ENCODE measurements around the gene MAD1L1.
"Not testable (repeated sequence)": the region's sequence is repeated elsewhere in the genome, so short reads cannot be mapped to it uniquely, and the experiment has no call there.

The MAD1L1 gene

DNA sequence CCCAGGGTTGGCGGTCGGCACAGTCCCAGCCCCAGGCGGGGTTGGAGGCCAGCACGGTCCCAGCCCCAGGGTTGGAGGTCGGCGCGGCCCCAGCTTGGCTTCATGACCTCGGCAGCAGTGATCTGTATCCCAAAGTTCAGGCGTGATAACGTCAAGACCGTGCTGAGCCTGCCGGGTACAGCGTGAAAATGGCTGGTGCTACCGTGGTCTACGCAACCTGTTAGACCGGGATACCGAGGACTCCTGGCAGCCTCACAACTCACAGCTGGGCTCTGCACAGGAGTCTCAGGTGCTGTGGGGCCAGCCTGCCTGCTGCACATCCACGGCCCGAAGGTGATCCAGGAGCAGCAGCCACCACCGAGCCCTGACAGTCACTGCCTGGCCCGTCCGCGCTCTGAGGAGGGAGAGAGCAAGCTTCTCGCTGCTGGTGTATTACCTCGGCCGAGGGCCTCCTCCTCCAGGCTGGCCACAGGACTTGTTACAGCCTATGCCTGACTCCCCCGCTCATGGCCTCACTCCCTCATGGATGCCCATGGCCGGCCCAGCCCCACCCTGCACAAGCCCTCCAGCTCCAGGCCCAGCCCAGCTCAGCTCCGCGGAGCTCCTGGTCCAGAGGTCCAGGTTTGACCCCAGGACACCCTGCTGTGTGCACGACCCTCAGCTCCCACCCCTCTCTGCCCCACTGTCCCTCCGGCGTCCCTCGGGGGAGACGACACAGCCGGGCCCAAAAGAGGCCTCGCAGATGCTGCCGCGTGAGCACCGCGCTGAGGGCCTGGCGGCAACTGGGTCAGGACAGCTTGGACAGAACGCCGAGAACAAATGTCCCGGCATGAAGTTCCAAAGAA, 406.6 kb downstream of the MAD1L1 start:
- no peaks in the 10 kb centered on the region for H3K27me3 ChIP-seq
- TF ChIP-seq, protein P1, sequence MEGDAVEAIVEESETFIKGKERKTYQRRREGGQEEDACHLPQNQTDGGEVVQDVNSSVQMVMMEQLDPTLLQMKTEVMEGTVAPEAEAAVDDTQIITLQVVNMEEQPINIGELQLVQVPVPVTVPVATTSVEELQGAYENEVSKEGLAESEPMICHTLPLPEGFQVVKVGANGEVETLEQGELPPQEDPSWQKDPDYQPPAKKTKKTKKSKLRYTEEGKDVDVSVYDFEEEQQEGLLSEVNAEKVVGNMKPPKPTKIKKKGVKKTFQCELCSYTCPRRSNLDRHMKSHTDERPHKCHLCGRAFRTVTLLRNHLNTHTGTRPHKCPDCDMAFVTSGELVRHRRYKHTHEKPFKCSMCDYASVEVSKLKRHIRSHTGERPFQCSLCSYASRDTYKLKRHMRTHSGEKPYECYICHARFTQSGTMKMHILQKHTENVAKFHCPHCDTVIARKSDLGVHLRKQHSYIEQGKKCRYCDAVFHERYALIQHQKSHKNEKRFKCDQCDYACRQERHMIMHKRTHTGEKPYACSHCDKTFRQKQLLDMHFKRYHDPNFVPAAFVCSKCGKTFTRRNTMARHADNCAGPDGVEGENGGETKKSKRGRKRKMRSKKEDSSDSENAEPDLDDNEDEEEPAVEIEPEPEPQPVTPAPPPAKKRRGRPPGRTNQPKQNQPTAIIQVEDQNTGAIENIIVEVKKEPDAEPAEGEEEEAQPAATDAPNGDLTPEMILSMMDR (IDR thresholded peaks at IDR 0.05; ENCODE audit: low read depth, low read length), result no peak
- H3K4me3 ChIP-seq (ENCODE audit: low read depth, low read length), result no peak overlapping the region
- H3K9me3 ChIP-seq, result no peaks in the 10 kb centered on the region
- H3K4me1 ChIP-seq, result no peaks in the 10 kb centered on the region
- no peaks in the 10 kb centered on the region for H3K36me3 ChIP-seq
- no peak for DNase-seq

DNA sequence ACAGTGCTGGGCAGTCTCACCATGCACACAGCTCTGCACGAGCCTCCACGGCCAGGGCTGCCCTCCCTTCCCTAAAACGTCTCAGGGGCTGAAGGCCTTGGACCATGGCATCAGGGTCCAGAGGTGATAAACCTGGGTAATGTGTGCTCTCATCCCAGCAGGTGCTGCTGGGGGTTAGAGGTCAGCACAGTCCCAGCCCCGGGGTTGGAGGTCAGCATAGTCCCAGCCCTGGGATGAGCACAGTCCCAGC, 407.2 kb downstream of the MAD1L1 start:
- not testable (repeated sequence) for H3K9me3 ChIP-seq; H3K4me1 ChIP-seq; H3K4me3 ChIP-seq (ENCODE audit: low read depth, low read length)

DNA sequence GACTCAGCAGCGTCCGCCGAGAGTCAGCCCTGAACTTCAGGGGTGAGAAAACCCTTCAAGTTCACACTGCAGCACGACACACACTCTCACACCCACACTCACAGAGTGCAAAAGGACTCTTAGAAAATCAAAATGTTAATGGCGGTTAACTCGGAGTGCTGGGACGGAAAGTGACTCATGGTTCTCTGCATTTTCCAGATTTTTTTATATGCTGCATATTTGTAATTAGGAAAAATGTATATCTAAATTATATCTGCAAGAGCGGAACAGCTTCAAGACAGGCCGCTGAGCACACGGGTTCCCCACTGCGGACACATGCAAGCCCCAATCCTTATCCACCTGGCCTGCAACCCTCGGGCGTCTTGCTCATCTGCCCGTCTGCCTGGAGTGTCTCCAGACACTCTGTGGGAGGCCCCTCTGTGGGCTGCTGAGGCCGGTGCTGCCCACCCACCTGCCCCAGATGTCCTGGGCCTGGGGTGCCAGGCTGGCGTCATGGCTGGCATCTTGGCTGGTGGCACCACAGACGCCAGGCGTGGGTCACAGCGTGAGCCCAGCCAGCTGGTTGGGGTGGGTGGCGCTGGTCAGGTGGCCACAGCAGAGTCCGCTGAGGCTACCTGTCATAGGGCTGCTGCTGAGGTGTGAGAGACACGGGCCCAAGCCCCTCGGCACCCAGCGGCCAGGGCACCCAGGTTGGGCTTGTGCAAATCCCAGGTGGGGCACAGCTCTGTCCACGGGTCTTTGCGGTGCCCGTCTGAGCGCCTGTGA, 407.7 kb downstream of the MAD1L1 start:
- not testable (repeated sequence) for H3K9me3 ChIP-seq; H3K36me3 ChIP-seq; H3K27me3 ChIP-seq; H3K4me1 ChIP-seq; DNase-seq; H3K4me3 ChIP-seq (ENCODE audit: low read depth, low read length)

More for the DNA sequence above, 407.2 kb downstream of the MAD1L1 start:
- DNase-seq, H3K36me3 ChIP-seq, H3K27me3 ChIP-seq: not testable (repeated sequence)

GRCh38 chr7:1824151-1824881, 408.4 kb downstream of the MAD1L1 start:
- not testable (repeated sequence) for H3K4me1 ChIP-seq; DNase-seq; H3K36me3 ChIP-seq; H3K9me3 ChIP-seq; H3K27me3 ChIP-seq; H3K4me3 ChIP-seq (ENCODE audit: low read depth, low read length)

- no peaks in the 10 kb centered on the region for H3K27me3 ChIP-seq
- no peak overlapping the region for H3K4me3 ChIP-seq (ENCODE audit: low read depth, low read length)
- H3K4me1 ChIP-seq, result no peaks in the 10 kb centered on the region
- TF ChIP-seq, protein P1 (IDR thresholded peaks at IDR 0.05; ENCODE audit: low read depth, low read length), result no peak
- H3K36me3 ChIP-seq, result no peaks in the 10 kb centered on the region
- H3K9me3 ChIP-seq, result no peaks in the 10 kb centered on the region
- no peak for DNase-seq
Measured at GRCh38 chr7:1823376-1824150, 409.2 kb downstream of the MAD1L1 start.

DNA sequence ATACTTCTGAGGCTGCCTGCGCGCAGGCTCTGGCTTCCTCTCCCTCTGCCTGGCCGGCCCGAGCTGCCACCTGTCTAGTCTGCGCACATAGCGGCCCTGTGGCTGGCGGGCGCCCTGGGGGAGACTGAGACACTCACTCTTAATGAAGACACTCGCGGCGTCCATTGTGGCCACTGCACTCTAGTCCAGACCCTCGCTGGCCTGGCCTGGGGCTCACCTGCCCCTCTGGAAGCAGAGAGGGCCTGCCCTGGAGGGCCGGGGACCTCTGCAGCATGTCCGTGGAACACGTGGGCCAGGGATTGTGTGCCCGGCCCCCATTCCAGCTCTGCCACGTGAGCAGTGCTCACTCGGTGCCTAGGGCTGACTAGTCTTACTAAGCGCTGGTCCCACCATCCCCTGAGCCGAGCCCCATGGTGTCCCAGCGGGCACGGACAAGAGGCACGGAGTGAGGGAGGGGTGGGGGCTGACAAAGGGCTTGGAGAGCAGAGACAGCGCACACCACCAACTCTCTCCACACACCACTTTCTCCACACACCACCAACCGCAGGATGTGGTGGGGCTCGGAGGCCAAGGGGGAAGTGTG, 413.4 kb downstream of the MAD1L1 start:
- Histone ChIP-seq H3K4me3 (ENCODE audit: low read depth, low read length) (no peak overlapping the region), H3K36me3 (no peaks in the 10 kb centered on the region; the same call in 1 of the 2 replicates), H3K4me1 (peaks cover 17% of the 10 kb centered on the region), H3K9me3 (no peaks in the 10 kb centered on the region), H3K27me3 (no peaks in the 10 kb centered on the region)
- TF ChIP-seq, protein P1 (IDR thresholded peaks at IDR 0.05; ENCODE audit: low read depth, low read length), result no peak
- no peak for DNase-seq

Measured in BE2C (cell line).